PFSK-1 (cell line): ENCODE measurements around the gene AIG1.

ENCODE experiments used
- POLR2AphosphoS5 ChIP-seq: IDR thresholded peaks from 2 replicates; pipeline ENCODE4 v1.6.1; 2012; ENCODE audit warnings: low read depth, mild to moderate bottlenecking, control low read depth, low read length, moderate library complexity
- SIN3A ChIP-seq: IDR thresholded peaks from 2 replicates; pipeline ENCODE4 v1.6.1; 2012; ENCODE audit warnings: mild to moderate bottlenecking, low read length, moderate library complexity, borderline replicate concordance; ENCODE audit not compliant: insufficient read depth
- TAF1 ChIP-seq: IDR thresholded peaks from 2 replicates; pipeline ENCODE4 v1.6.1; 2012; ENCODE audit warnings: low read length, control low read depth, borderline replicate concordance; ENCODE audit not compliant: insufficient read depth
- TF ChIP-seq, protein P1 (sequence below), 2 experiments: IDR thresholded peaks; 2 replicates each; pipeline versions ENCODE4 v1.6.1 to v1.8.0; 2011 to 2012; ENCODE audit warnings: low read depth in 2 of 2, low read length in 2 of 2, control low read depth in 1 of 2, inconsistent platforms in 1 of 2, mild to moderate bottlenecking in 1 of 2, moderate library complexity in 1 of 2; ENCODE audit not compliant: insufficient read depth in 1 of 2

DNA sequence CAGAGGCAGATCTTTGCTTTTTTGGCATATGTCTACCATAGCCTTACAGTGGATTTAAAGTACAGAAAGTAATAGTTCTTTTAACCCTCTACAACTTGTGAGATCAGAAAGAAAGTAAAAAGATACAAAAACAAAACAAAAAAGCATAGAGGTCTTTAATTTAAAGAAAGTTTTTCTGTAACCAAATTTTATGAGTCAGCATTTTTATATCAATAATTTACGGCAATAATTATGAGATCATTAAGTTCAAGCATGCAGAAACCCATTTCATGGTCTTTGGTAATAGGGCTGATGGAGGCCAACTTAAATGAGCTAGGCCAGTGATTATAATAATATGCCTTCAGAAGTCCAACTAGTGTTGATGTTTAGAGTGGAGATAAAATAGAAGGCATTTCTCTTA, 145.9 kb downstream of the AIG1 start:
- TF ChIP-seq TAF1 (no peak), POLR2AphosphoS5 (no peak), SIN3A (no peak)
- TF ChIP-seq, protein P1, sequence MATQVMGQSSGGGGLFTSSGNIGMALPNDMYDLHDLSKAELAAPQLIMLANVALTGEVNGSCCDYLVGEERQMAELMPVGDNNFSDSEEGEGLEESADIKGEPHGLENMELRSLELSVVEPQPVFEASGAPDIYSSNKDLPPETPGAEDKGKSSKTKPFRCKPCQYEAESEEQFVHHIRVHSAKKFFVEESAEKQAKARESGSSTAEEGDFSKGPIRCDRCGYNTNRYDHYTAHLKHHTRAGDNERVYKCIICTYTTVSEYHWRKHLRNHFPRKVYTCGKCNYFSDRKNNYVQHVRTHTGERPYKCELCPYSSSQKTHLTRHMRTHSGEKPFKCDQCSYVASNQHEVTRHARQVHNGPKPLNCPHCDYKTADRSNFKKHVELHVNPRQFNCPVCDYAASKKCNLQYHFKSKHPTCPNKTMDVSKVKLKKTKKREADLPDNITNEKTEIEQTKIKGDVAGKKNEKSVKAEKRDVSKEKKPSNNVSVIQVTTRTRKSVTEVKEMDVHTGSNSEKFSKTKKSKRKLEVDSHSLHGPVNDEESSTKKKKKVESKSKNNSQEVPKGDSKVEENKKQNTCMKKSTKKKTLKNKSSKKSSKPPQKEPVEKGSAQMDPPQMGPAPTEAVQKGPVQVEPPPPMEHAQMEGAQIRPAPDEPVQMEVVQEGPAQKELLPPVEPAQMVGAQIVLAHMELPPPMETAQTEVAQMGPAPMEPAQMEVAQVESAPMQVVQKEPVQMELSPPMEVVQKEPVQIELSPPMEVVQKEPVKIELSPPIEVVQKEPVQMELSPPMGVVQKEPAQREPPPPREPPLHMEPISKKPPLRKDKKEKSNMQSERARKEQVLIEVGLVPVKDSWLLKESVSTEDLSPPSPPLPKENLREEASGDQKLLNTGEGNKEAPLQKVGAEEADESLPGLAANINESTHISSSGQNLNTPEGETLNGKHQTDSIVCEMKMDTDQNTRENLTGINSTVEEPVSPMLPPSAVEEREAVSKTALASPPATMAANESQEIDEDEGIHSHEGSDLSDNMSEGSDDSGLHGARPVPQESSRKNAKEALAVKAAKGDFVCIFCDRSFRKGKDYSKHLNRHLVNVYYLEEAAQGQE (IDR thresholded peaks at IDR 0.05; ENCODE audit: insufficient read depth in 1 of 2, low read depth in 2 of 2, low read length in 2 of 2): no peak
